ENCODE measurements around the gene AURKB.

DNA sequence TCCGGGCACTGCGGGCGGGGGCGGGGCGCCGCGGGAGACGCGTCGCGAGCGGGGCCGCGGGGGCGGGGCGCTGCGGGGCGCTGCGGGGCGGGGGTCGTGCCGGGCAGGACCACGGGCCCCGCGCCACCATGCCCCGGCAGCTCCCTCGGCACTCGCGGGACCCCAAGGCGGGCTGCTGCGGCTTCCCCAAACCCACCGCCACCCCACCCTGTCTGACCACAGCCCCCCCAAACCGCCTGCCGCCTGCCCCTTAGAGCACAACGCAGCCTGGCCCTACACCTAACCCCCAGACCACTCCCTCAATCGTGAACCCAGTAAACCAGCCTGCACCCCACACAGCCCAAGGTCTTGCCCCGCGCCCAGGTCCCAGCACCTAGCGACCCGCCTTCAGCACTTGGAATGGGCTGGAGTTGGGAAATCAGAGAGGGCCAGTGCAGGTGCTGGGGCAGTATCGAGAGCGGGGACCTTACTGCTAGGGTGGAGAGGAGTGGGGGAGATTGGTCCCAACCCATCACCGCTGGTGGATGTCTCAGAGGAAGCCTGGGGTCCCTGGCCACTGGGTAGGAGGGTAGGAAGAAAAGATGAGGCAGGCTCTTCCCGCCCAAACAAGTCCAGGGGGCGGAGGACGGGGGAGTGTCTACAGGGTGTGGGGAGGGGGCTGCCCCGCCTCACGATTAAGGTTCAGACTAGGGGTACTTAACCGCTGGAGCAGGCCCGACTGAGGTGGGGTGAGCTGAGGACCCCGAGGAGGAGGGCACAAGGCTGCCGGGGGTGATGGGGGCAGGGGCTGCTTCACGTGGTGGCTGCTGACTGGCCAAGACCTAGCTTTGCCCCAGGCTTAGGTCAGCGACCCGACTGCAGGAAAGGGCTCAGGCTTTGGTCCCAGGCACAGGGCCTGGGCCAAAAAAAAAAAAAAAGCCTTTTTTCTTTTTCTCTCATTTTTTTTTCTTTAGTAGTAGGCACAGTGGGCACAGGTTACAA, 47.1 kb downstream of the AURKB start:
- TF ChIP-seq CTCF (conservative IDR thresholded peaks at IDR 0.05; ENCODE audit: low read depth, low read length) (no peak), RFX5 (IDR thresholded peaks at IDR 0.05; ENCODE audit: low read depth, low read length) (no peak)
